Neural progenitor cell (in vitro differentiated cells): ENCODE results near the gene JPT2. TPM values are rescaled to one million over a fixed set of nuclear protein-coding genes. Genes with fewer than 3 reads are reported as not detected.

ENCODE experiments used
- DNase-seq: peaks from one replicate; pipeline ENCODE4 v3.0.0-alpha.2; 2016; ENCODE audit warnings: low spot score
- H2AFZ ChIP-seq: fragments of 200-600 bp; sonication (generic); replicated peaks from 2 replicates; pipeline ENCODE4 v1.6.1; 2016; ENCODE audit warnings: antibody characterized with exemption
- H3F3A ChIP-seq: fragments of 200-600 bp; sonication (generic); 2 replicates; pipeline ENCODE4 v1.6.1; 2016; ENCODE audit warnings: antibody characterized with exemption, low read depth
- H3K27ac ChIP-seq: fragments of 200-600 bp; sonication (generic); 2 replicates; pipeline ENCODE4 v1.5.1; 2016; ENCODE audit warnings: mild to moderate bottlenecking
- H3K27me3 ChIP-seq: fragments of 200-600 bp; sonication (generic); 2 replicates; pipeline ENCODE4 v1.6.1; 2016; ENCODE audit warnings: mild to moderate bottlenecking, moderate library complexity
- H3K36me3 ChIP-seq: fragments of 200-600 bp; sonication (generic); 2 replicates; pipeline ENCODE4 v1.5.1; 2016
- H3K4me1 ChIP-seq: fragments of 200-600 bp; sonication (generic); 2 replicates; pipeline ENCODE4 v1.6.1; 2016; ENCODE audit warnings: mixed run types
- H3K4me2 ChIP-seq: fragments of 200-600 bp; sonication (generic); 2 replicates; pipeline ENCODE4 v1.6.1; 2016
- H3K4me3 ChIP-seq: fragments of 200-600 bp; sonication (generic); 2 replicates; pipeline ENCODE4 v1.5.1; 2016
- H3K79me2 ChIP-seq: fragments of 200-600 bp; sonication (generic); 2 replicates; pipeline ENCODE4 v1.6.1; 2016; ENCODE audit warnings: low read depth
- H3K9ac ChIP-seq: fragments of 200-600 bp; sonication (generic); 2 replicates; pipeline ENCODE4 v1.6.1; 2016
- H3K9me3 ChIP-seq: fragments of 200-600 bp; sonication (generic); 2 replicates; pipeline ENCODE4 v1.5.1; 2016; ENCODE audit warnings: low read depth
- H4K20me1 ChIP-seq: fragments of 200-600 bp; sonication (generic); 2 replicates; pipeline ENCODE4 v1.6.1; 2016; ENCODE audit warnings: low read depth
- H3K27ac Mint-ChIP-seq: 3 replicates; pipeline ENCODE4 v1.8.0; 2021; ENCODE audit warnings: mixed read lengths
- H3K27me3 Mint-ChIP-seq: 2 replicates; pipeline ENCODE4 v1.8.0; 2022; ENCODE audit warnings: low read depth, mild to moderate bottlenecking, inconsistent platforms, moderate library complexity, mixed read lengths; ENCODE audit not compliant: insufficient read depth
- H3K36me3 Mint-ChIP-seq: 3 replicates; pipeline ENCODE4 v1.8.0; 2021; ENCODE audit warnings: mixed read lengths
- H3K4me1 Mint-ChIP-seq: 3 replicates; pipeline ENCODE4 v1.8.0; 2021; ENCODE audit warnings: mixed read lengths
- H3K4me3 Mint-ChIP-seq: 3 replicates; pipeline ENCODE4 v1.8.0; 2021; ENCODE audit warnings: mild to moderate bottlenecking, moderate library complexity, mixed read lengths
- H3K9me3 Mint-ChIP-seq: 3 replicates; pipeline ENCODE4 v1.8.0; 2020; ENCODE audit warnings: mixed read lengths
- CTCF ChIP-seq: fragments of 200-600 bp; sonication (generic); IDR thresholded peaks from 2 replicates; pipeline ENCODE4 v1.5.1; 2017; ENCODE audit warnings: antibody characterized with exemption, mild to moderate bottlenecking
- EZH2 ChIP-seq: fragments of 200-600 bp; sonication (generic); IDR thresholded peaks from 2 replicates; pipeline ENCODE4 v1.6.1; 2017; ENCODE audit warnings: antibody characterized with exemption, mild to moderate bottlenecking, moderate library complexity
- EZH2phosphoT487 ChIP-seq: fragments of 200-600 bp; sonication (generic); IDR thresholded peaks from 2 replicates; pipeline ENCODE4 v1.6.1; 2017; ENCODE audit warnings: antibody characterized with exemption
- total RNA-seq: library from RNA; depleted of rRNA; stranded (reverse); fragments of >200 nt; gene quantifications from 2 replicates; pipeline ENCODE4 v1.2.3, GENCODE V29; 2015; ENCODE audit warnings: low replicate concordance

Gene JPT2
- total RNA-seq, 1 donor from 2014 or later, result 187 TPM

GRCh38 chr16:1653023-1653422 lies 25.1 kb upstream of the JPT2 start:
- H3K36me3 Mint-ChIP-seq, result peaks cover 24% of the 10 kb centered on the region
- peaks cover 4% of the 10 kb centered on the region for H3K79me2 ChIP-seq
- peaks cover 3% of the 10 kb centered on the region for H3K36me3 ChIP-seq
- H3K27ac ChIP-seq, result no peak overlapping the region
- H3K9ac ChIP-seq, result no peak overlapping the region
- H3K27me3 ChIP-seq, result no peaks in the 10 kb centered on the region
- H3K4me1 ChIP-seq, result no peaks in the 10 kb centered on the region
- no peak for DNase-seq
- no peaks in the 10 kb centered on the region for H3K4me1 Mint-ChIP-seq
- H3K27ac Mint-ChIP-seq, result no peak overlapping the region
- H3K9me3 Mint-ChIP-seq, result no peaks in the 10 kb centered on the region
- no peaks in the 10 kb centered on the region for H3K9me3 ChIP-seq
- H2AFZ ChIP-seq, result no peak overlapping the region
- H3F3A ChIP-seq, result no peaks in the 10 kb centered on the region
- TF ChIP-seq CTCF (no peak), EZH2phosphoT487 (no peak), EZH2 (no peak)
- no peak overlapping the region for H3K4me3 ChIP-seq
- peaks cover 3% of the 10 kb centered on the region for H3K27me3 Mint-ChIP-seq
- H3K4me3 Mint-ChIP-seq, result no peak overlapping the region
- H3K4me2 ChIP-seq, result no peak overlapping the region
- H4K20me1 ChIP-seq, result peaks cover 20% of the 10 kb centered on the region

- H2AFZ ChIP-seq, result no peak overlapping the region
- H3K9ac ChIP-seq, result no peak overlapping the region
- H3K36me3 Mint-ChIP-seq, result peaks cover 21% of the 10 kb centered on the region
- H3K9me3 Mint-ChIP-seq, result no peaks in the 10 kb centered on the region
- H3K4me3 ChIP-seq, result no peak overlapping the region
- peaks cover 3% of the 10 kb centered on the region for H3K27me3 Mint-ChIP-seq
- H3K27ac Mint-ChIP-seq, result no peak overlapping the region
- H3K27me3 ChIP-seq, result no peaks in the 10 kb centered on the region
- H3K79me2 ChIP-seq, result peaks cover 4% of the 10 kb centered on the region
- DNase-seq, result no peak
- H3F3A ChIP-seq, result no peaks in the 10 kb centered on the region
- no peaks in the 10 kb centered on the region for H3K9me3 ChIP-seq
- H3K4me2 ChIP-seq, result no peak overlapping the region
- H3K4me3 Mint-ChIP-seq, result no peak overlapping the region
- no peaks in the 10 kb centered on the region for H3K4me1 ChIP-seq
- peaks cover 3% of the 10 kb centered on the region for H3K36me3 ChIP-seq
- H3K27ac ChIP-seq, result no peak overlapping the region
- no peak for TF ChIP-seq EZH2phosphoT487
- TF ChIP-seq EZH2, result no peak
- TF ChIP-seq CTCF, result no peak
- H3K4me1 Mint-ChIP-seq, result no peaks in the 10 kb centered on the region
- peaks cover 14% of the 10 kb centered on the region for H4K20me1 ChIP-seq
Measured at GRCh38 chr16:1654505-1655268, 23.4 kb upstream of the JPT2 start.

GRCh38 chr16:1655269-1655807 lies 22.7 kb upstream of the JPT2 start:
- no peak overlapping the region for H3K27ac ChIP-seq
- H3K4me3 Mint-ChIP-seq, result no peak overlapping the region
- no peak for DNase-seq
- H3F3A ChIP-seq, result no peaks in the 10 kb centered on the region
- H3K79me2 ChIP-seq, result no peaks in the 10 kb centered on the region
- H3K4me1 Mint-ChIP-seq, result no peaks in the 10 kb centered on the region
- peaks cover 14% of the 10 kb centered on the region for H4K20me1 ChIP-seq
- H3K9me3 ChIP-seq, result no peaks in the 10 kb centered on the region
- no peak for TF ChIP-seq CTCF
- no peak for TF ChIP-seq EZH2
- no peak for TF ChIP-seq EZH2phosphoT487
- H3K9me3 Mint-ChIP-seq, result no peaks in the 10 kb centered on the region
- peaks cover 3% of the 10 kb centered on the region for H3K27me3 Mint-ChIP-seq
- H2AFZ ChIP-seq, result no peak overlapping the region
- peaks cover 3% of the 10 kb centered on the region for H3K36me3 ChIP-seq
- no peak overlapping the region for H3K9ac ChIP-seq
- H3K36me3 Mint-ChIP-seq, result peaks cover 22% of the 10 kb centered on the region
- H3K4me3 ChIP-seq, result no peak overlapping the region
- H3K4me2 ChIP-seq, result no peak overlapping the region
- no peak overlapping the region for H3K27ac Mint-ChIP-seq
- H3K27me3 ChIP-seq, result no peaks in the 10 kb centered on the region
- H3K4me1 ChIP-seq, result no peaks in the 10 kb centered on the region
